RWPE2 (cell line): Measurements from ENCODE around the gene ITSN2.

Source experiments
- ATAC-seq: fragments of 200-7000 bp; cut with Tn5 transposase; 3 replicates; pipeline ENCODE4 v1.9.1; 2021; ENCODE audit warnings: low read depth
- DNase-seq: peaks from one replicate; pipeline ENCODE4 v3.0.0-alpha.2; 2020; ENCODE audit warnings: low spot score
- H3K27ac ChIP-seq: fragments of 450-650 bp; 2 replicates; pipeline ENCODE4 v1.5.1; 2017; ENCODE audit warnings: mild to moderate bottlenecking; ENCODE audit not compliant: poor library complexity, severe bottlenecking
- H3K27me3 ChIP-seq: fragments of 250-450 bp; sonication (Bioruptor Pico); 2 replicates; pipeline ENCODE4 v1.5.1; 2021; ENCODE audit warnings: mild to moderate bottlenecking, moderate library complexity; ENCODE audit not compliant: insufficient read depth, poor library complexity, severe bottlenecking
- H3K36me3 ChIP-seq: fragments of 250-450 bp; sonication (Bioruptor Pico); 2 replicates; pipeline ENCODE4 v1.5.1; 2020; ENCODE audit warnings: low read depth, mild to moderate bottlenecking, moderate library complexity
- H3K4me1 ChIP-seq: fragments of 250-450 bp; sonication (Bioruptor Pico); 2 replicates; pipeline ENCODE4 v1.5.1; 2021; ENCODE audit warnings: mild to moderate bottlenecking, moderate library complexity; ENCODE audit not compliant: insufficient read depth, poor library complexity, severe bottlenecking
- H3K4me3 ChIP-seq: fragments of 250-450 bp; sonication (Bioruptor Pico); 2 replicates; pipeline ENCODE4 v1.5.1; 2021; ENCODE audit warnings: mild to moderate bottlenecking, moderate library complexity; ENCODE audit not compliant: severe bottlenecking
- H3K9me3 ChIP-seq: fragments of 250-450 bp; sonication (Bioruptor Pico); 2 replicates; pipeline ENCODE4 v1.5.1; 2021; ENCODE audit warnings: mild to moderate bottlenecking, moderate library complexity; ENCODE audit not compliant: severe bottlenecking
- TF ChIP-seq, protein P1 (sequence below): fragments of 450-650 bp; IDR thresholded peaks from one replicate; pipeline ENCODE4 v1.5.1; 2017; ENCODE audit warnings: mild to moderate bottlenecking, moderate library complexity; ENCODE audit not compliant: poor library complexity, severe bottlenecking

The ITSN2 gene

DNA sequence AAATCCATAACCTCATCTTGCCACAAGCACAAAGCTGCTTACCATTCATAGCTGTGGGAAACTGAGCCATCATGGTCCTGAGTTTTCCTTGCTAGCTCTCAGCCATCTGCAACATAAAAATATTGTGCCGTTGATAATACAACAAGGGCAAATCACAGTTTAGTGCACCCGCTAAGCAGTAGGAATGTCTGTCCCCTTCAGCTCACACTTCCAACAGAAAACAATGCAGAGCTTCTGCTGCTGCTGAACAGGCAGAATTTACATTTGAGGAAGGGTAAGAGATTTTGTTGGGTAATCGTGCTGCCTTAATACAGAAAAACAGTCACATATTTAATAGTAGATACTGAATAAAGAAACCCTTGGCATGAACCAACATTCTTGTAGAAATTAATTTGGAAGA is 32.3 kb downstream of the ITSN2 start:
- TF ChIP-seq, protein P1, sequence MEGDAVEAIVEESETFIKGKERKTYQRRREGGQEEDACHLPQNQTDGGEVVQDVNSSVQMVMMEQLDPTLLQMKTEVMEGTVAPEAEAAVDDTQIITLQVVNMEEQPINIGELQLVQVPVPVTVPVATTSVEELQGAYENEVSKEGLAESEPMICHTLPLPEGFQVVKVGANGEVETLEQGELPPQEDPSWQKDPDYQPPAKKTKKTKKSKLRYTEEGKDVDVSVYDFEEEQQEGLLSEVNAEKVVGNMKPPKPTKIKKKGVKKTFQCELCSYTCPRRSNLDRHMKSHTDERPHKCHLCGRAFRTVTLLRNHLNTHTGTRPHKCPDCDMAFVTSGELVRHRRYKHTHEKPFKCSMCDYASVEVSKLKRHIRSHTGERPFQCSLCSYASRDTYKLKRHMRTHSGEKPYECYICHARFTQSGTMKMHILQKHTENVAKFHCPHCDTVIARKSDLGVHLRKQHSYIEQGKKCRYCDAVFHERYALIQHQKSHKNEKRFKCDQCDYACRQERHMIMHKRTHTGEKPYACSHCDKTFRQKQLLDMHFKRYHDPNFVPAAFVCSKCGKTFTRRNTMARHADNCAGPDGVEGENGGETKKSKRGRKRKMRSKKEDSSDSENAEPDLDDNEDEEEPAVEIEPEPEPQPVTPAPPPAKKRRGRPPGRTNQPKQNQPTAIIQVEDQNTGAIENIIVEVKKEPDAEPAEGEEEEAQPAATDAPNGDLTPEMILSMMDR = no peak
- Histone ChIP-seq H3K9me3 (peaks cover 3% of the 10 kb centered on the region), H3K27ac (no peak overlapping the region), H3K27me3 (no peaks in the 10 kb centered on the region), H3K4me3 (no peak overlapping the region), H3K4me1 (no peaks in the 10 kb centered on the region), H3K36me3 (no peaks in the 10 kb centered on the region)
- DNase-seq = no peak
- no peak for ATAC-seq

DNA sequence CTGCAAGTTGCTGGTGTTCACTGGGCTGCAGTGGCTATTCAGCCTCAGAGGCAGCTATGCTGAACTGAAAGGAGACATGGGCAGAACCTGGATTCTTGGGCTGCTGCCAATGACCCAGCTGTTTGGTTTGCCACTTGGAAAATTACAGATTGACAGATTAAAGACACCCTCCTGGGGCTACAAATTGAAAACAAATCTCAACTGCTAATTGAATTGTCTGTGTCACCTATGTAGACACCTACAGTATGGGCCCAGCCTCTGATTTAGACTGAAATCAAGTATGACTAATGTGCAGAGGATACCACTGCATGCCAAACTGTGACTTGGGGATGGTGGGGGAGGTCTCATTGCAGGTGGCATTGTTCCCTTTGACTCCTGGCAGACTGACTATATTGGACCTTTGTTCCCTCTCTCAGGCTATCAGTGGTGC is 42.8 kb downstream of the ITSN2 start:
- no peaks in the 10 kb centered on the region for H3K36me3 ChIP-seq
- no peak overlapping the region for H3K4me3 ChIP-seq
- H3K4me1 ChIP-seq = peaks cover 5% of the 10 kb centered on the region
- H3K27me3 ChIP-seq = no peaks in the 10 kb centered on the region
- H3K27ac ChIP-seq = no peak overlapping the region
- TF ChIP-seq, protein P1 = no peak
- DNase-seq = no peak
- no peaks in the 10 kb centered on the region for H3K9me3 ChIP-seq
- ATAC-seq = no peak

GRCh38 chr2:24315669-24316068 is 44.7 kb downstream of the ITSN2 start:
- H3K36me3 ChIP-seq = peaks cover 4% of the 10 kb centered on the region; the same call in 1 of the 2 replicates
- no peaks in the 10 kb centered on the region for H3K27me3 ChIP-seq
- H3K4me1 ChIP-seq = peaks cover 5% of the 10 kb centered on the region
- no peaks in the 10 kb centered on the region for H3K9me3 ChIP-seq
- DNase-seq = no peak
- no peak overlapping the region for H3K4me3 ChIP-seq
- no peak overlapping the region for H3K27ac ChIP-seq
- no peak for ATAC-seq
- TF ChIP-seq, protein P1 = no peak

- peaks cover 17% of the 10 kb centered on the region for H3K36me3 ChIP-seq
- peaks cover 5% of the 10 kb centered on the region for H3K4me1 ChIP-seq
- no peaks in the 10 kb centered on the region for H3K9me3 ChIP-seq
- H3K27ac ChIP-seq = no peak overlapping the region
- no peak for DNase-seq
- ATAC-seq = peak; percentile 54
- no peak overlapping the region for H3K4me3 ChIP-seq
- TF ChIP-seq, protein P1 = no peak
- no peaks in the 10 kb centered on the region for H3K27me3 ChIP-seq
Observed at GRCh38 chr2:24313744-24314632, 46.3 kb downstream of the ITSN2 start.

- no peaks in the 10 kb centered on the region for H3K4me1 ChIP-seq
- H3K27ac ChIP-seq = no peak overlapping the region
- no peak for DNase-seq
- TF ChIP-seq, protein P1 = no peak
- H3K9me3 ChIP-seq = no peaks in the 10 kb centered on the region
- no peak for ATAC-seq
- H3K4me3 ChIP-seq = no peak overlapping the region
- no peaks in the 10 kb centered on the region for H3K27me3 ChIP-seq
- peaks cover 23% of the 10 kb centered on the region for H3K36me3 ChIP-seq
Observed at GRCh38 chr2:24307961-24308360, 52.4 kb downstream of the ITSN2 start.
